Measurements from ENCODE around the gene DSE. TPM values are rescaled to one million over a fixed set of nuclear protein-coding genes. Genes with fewer than 3 reads are reported as not detected.

DSE gene
- total RNA-seq, 1 donor from 2014 or later, result 12.7 TPM

- ATAC-seq (no peak), DNase-seq (no peak)
- intact Hi-C loops (cut with micrococcal nuclease), result no loop called here
These were observed 32.5 kb downstream of the DSE start for GRCh38 chr6:116403205-116403604.

DNA sequence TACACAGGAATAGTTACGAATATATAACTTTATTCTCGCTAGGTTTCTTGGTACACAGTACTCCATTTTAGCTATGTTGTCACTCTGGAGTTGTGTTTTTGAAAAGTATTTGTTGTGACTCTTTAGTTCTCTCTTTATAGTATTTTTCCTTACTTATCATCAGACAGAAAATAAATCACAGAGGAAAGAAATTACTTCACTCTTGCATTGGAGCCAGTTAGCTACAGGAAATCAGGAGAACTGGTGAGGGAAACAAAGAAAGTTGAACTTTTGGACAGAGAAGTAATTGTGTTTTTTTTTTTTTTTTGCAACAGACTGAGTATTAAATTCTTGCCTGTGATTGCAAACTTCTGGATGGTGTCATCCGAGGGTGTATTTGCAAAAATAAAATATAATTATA lies 33.9 kb downstream of the DSE start:
- intact Hi-C loops (cut with micrococcal nuclease), result no loop called here
- ATAC-seq, result peak; percentile 43
- DNase-seq, result no peak

- DNase-seq (peak; percentile 28), ATAC-seq (peak; percentile 52)
- intact Hi-C loops (cut with micrococcal nuclease), result no loop called here
These were observed 34.4 kb downstream of the DSE start for GRCh38 chr6:116405138-116405537.

GRCh38 chr6:116405652-116406356 lies 35.1 kb downstream of the DSE start:
- intact Hi-C loops (cut with micrococcal nuclease), result no loop called here
- ATAC-seq (no peak), DNase-seq (no peak)

DNA sequence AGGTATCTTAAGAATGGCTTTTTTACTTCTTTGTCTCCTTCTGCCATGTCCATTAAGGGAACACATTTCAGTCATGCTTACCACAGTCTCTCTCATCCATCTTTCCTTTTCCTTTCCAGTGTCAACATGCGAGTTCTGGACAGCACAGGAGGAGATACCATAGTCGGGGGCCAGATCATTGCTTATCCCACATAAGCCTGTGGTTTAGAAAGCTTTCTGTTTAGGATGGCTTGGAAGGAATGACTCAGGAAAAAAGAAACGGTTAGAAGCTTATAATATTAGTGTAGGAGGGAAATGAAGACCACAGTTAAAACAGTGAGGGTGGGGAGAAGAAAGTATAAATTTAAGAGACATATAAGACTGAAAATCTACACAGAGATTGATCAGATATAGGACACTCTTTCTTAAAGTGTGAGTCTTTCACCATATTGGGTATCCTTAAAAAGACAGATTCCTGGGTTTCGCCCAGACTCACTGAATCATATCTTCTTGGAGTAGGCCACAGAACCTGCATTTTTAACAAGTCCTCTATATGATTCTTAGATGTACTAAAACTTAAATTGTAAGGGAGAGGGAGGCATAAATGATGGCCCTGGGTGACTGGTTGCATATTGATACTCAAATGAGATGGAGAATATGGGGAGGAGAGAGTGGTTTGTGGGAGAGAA lies 36.1 kb downstream of the DSE start:
- DNase-seq, result no peak
- ATAC-seq, result no peak
- intact Hi-C loops (cut with micrococcal nuclease), result no loop called here

- DNase-seq, result no peak
- peak; percentile 36 for ATAC-seq
- intact Hi-C loops (cut with micrococcal nuclease), result no loop called here
These were observed 37.7 kb downstream of the DSE start for GRCh38 chr6:116408491-116408890.

DNA sequence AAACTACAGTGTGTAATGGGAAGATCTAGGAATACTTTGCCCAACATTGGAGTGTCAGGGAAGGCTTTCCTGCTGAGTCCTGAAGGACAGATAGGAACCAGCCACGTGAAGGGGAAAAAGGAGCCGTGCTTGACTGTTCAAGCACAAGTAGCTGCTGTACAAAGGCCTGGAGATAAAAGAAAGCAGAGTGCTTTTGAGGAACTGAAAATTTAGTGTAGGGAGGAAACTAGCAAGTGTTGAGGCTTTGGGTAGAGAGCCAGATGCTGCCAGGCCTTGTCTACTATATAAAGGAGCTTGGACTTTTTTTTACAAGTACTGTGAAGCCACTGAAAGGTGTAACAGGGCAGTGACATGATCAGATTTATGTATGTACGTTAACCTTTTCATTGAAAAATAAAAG lies 39.0 kb downstream of the DSE start:
- DNase-seq, result no peak
- intact Hi-C loops (cut with micrococcal nuclease), result no loop called here
- peak; percentile 9 for ATAC-seq

DNA sequence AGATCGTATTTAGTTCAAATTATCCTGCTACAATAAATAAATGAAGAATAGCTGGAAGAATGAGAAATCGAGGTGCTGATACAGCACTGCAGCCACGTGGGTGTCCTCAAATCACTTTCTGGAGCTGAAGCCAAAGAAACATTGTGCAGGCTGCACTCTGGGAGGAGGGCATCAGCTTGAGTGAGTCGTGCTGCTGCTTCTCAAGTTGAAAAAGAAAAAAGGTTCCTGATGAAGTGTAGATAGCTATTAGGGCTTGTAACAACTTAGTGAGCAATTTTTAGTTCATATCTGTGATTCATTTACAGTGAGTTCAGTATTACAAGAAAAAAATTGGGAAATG lies 40.5 kb downstream of the DSE start:
- intact Hi-C loops (cut with micrococcal nuclease), result no loop called here
- ATAC-seq (peak; percentile 86), DNase-seq (peak; percentile 40)

GRCh38 chr6:116412270-116412669 lies 41.5 kb downstream of the DSE start:
- DNase-seq (peak; percentile 38), ATAC-seq (peak; percentile 78)
- intact Hi-C loops (cut with micrococcal nuclease), result no loop called here

DNA sequence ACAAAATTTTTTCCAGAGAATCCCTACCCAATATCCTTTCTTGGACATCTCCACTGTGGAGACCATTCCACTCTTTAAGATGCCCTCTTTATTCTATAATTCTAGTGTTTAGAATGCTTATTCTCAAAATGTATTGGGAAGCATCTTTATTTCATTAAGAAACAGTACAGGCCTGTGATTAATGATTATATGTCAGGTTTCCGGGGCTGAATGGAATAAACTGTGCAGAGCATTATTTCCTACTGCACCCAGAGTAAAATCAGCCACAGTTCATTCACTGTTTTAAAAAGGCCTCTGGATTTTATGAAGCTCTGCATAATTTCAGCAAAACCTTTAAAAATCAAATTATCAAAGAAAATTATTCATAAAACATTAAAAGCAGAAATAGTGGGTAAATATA lies 42.6 kb downstream of the DSE start:
- DNase-seq, result no peak
- ATAC-seq, result no peak
- intact Hi-C loops (cut with micrococcal nuclease), result no loop called here

DNA sequence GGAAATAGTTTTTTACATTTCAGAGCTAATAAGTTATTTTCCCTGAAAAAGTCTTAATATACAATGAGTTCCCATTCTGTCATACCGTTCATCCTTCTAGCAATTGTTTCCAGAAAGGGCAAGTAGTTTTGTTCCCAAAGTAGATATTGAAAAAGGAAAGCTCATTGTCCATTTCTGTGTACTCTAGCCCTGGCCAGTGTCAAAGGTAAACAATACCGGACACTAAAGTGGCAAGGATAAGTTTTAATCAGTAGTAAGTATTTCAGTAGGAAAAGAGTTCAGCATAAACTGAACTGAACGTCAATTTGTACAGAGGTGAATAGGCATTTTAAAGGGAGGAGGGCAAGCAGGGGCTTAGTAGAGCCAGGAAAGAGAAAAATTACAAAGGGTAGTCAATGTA lies 46.9 kb downstream of the DSE start:
- ATAC-seq, result no peak
- DNase-seq, result no peak
- intact Hi-C loops (cut with micrococcal nuclease), result no loop called here

DNA sequence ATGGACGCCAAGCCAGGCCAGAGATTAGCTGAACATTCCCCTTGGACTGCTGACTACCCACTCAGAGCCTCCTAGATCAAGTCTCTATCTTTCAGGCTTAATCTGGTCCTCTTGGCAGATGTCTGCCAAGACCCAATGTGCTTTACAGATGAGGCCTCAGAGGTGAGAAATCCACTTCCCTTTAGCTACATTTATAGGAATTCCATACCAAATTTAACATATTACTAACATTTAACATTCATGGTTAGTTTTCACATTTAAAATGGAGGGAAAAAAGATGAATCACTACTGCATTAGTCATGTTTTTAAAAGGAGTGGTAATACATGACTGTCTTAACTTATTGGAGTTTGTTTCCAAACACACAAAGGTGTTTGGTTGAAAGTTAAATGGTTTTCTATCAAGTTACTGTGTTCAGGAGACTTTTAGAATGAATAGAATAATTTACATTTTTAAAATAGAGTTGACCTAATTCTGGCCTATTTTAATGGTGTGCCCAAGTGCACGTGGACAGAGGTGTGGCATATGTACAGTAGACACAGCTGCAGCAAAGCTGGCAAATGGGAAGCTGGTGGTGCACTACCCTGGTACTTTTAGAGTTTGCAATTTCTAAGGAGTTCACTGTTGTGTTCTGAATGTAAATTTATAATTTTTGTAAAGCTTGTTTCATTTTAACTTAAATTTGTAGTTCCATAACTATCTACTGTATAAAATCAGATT lies 48.5 kb downstream of the DSE start:
- no peak for DNase-seq
- no peak for ATAC-seq
- intact Hi-C loops (cut with micrococcal nuclease), result no loop called here

GRCh38 chr6:116420341-116420740 lies 49.6 kb downstream of the DSE start:
- intact Hi-C loops (cut with micrococcal nuclease), result no loop called here
- no peak for DNase-seq
- no peak for ATAC-seq

- ATAC-seq, result no peak
- intact Hi-C loops (cut with micrococcal nuclease), result no loop called here
These were observed 51.5 kb downstream of the DSE start for GRCh38 chr6:116422238-116422637.

GRCh38 chr6:116424001-116424400 lies 53.3 kb downstream of the DSE start:
- no peak for ATAC-seq

More at GRCh38 chr6:116422238-116422637, 51.5 kb downstream of the DSE start:
- DNase-seq, result no peak

GRCh38 chr6:116426551-116426950 lies 55.8 kb downstream of the DSE start:
- ATAC-seq (no peak), DNase-seq (no peak)
- intact Hi-C loops (cut with micrococcal nuclease), result no loop called here

More at GRCh38 chr6:116424001-116424400, 53.3 kb downstream of the DSE start:
- DNase-seq, result no peak
- intact Hi-C loops (cut with micrococcal nuclease), result no loop called here

DNA sequence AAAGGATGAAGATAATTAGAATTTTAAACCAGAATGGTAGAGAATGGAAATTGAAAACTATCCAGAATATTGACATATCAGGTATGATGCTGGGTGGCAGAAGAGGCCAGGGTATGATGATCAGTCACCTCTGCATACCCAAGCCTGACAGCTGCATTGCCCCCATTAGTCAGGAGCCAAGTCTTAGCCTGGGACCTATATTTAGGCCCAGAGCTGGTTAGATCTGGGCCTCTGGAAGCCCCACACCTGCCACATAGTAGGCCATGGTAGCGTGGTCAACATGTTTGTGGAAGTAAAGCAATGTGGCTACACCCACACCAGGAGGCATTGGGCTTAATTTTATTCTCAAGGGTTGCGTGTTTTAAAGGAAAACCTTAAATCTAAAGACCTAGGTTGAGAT lies 58.4 kb downstream of the DSE start:
- ATAC-seq, result no peak
- DNase-seq, result no peak
- intact Hi-C loops (cut with micrococcal nuclease), result no loop called here

GRCh38 chr6:116430860-116431259 lies 60.1 kb downstream of the DSE start:
- DNase-seq (no peak), ATAC-seq (no peak)
- intact Hi-C loops (cut with micrococcal nuclease), result no loop called here

- DNase-seq, result no peak
- intact Hi-C loops (cut with micrococcal nuclease), result no loop called here
- ATAC-seq, result no peak
These were observed 61.3 kb downstream of the DSE start for GRCh38 chr6:116431964-116432595.

DNA sequence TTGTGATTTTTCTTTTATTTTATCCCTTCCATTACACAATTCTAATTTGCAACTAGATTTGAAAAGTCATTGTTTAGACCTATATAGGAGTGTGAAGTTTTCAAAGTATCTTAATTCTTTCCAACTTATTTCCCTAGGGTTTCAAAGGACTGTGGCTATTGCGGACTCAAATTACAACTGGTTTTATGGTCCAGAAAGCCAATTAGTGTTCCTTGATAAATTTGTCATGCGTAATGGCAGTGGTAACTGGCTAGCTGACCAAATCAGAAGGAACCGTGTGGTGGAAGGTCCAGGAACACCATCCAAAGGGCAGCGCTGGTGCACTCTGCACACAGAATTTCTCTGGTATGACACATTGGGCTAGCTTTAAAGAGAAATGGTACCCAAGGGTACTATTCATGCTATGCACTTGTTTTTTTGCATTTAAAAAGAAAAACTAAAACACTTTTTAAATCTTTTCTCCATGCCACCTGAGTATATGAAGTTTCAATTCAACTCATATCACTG lies 62.5 kb downstream of the DSE start:
- intact Hi-C loops (cut with micrococcal nuclease), result no loop called here
- no peak for ATAC-seq

More for the DNA sequence above, 62.5 kb downstream of the DSE start:
- no peak for DNase-seq

Data from left ventricle myocardium superior (tissue), 1 donor.